Activated CD4-positive, alpha-beta T cell treated with anti-CD3 and anti-CD28 coated beads for 48 hours (primary cell): Measurements from ENCODE around the gene CTSW.

Experiments
- DNase-seq: peaks from one replicate; pipeline ENCODE4 v3.0.0-alpha.2; 2020

The CTSW gene

GRCh38 chr11:65906602-65907001 lies 27.0 kb downstream of the CTSW start:
- no peak for DNase-seq

GRCh38 chr11:65907878-65908277 lies 28.2 kb downstream of the CTSW start:
- no peak for DNase-seq

GRCh38 chr11:65911682-65912568 lies 32.3 kb downstream of the CTSW start:
- no peak for DNase-seq

DNA sequence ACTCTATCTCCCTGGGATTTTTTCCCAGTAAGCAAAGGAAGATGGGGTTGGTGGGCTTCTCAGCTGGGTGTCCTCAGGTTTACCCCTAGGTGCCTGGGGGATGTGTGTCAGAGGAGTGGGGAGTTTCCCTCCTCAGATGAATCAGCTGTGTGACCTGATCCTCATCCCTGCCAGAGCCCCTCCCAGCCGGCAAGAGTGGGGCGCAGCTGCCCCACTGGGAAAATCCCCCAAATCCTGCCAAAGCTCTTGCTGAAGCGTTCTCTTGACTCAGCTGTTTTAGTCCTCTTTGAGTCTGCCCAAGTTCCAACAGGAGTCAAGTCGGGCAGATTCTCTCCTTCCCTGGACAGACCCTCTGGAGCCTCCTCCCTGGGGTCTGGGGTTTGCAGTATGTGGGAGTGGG lies 33.2 kb downstream of the CTSW start:
- no peak for DNase-seq

DNA sequence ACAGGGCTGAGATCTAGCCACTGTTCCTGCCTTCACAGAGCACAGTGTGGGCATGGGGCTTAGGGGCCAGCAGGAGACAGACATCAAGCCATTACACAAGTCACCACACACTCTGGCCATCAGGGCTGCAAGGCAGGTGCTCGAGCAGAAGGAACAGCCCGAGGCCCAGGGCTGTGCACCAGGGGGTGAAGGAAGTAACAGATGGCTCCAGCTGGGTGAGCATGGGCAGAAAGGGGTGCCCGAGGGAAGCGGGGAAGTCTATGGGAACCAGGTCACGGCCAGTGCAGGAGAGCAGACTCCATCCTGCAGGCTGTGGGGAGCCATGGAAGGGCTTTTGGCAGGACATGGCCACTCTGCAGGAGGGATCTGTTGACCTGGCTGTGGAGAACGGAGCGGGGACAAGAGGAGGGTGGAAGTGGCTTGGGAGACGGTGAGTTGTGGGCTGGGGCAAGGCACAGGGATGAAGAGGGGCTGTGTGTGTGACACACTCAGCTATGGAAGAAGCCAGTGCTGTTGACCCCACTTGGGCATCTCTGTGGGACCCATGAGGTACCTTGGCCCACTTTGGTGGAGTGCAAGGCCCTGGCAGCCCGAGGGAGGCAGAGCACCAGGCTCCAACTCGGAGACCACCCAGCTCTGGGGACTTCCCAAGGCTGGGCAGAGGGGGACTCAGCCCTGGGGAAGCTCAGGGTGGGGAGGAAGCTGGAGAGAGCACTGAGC lies 35.6 kb downstream of the CTSW start:
- no peak for DNase-seq

GRCh38 chr11:65915821-65916251 lies 36.2 kb downstream of the CTSW start:
- no peak for DNase-seq

GRCh38 chr11:65916391-65916790 lies 36.8 kb downstream of the CTSW start:
- no peak for DNase-seq

DNA sequence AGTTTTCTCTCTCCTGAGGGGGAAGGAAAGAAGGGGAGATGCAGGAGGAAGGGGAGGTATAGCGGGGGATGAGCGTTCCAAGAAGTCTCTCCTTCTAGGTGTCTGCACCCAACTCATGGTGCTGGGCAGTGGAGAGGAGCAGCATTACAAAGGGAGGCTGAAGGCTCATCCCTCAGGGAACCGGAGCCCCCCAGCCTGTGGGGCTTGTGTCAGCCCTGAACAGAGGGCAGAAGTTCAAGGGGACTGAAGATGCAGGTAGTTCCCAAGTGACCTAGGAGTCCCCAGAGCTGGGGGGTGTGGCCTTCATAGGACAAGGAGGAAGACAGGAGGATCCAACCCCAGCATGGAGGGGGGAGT lies 37.4 kb downstream of the CTSW start:
- no peak for DNase-seq

- no peak for DNase-seq
These were observed 38.0 kb downstream of the CTSW start for GRCh38 chr11:65917434-65918210.

DNA sequence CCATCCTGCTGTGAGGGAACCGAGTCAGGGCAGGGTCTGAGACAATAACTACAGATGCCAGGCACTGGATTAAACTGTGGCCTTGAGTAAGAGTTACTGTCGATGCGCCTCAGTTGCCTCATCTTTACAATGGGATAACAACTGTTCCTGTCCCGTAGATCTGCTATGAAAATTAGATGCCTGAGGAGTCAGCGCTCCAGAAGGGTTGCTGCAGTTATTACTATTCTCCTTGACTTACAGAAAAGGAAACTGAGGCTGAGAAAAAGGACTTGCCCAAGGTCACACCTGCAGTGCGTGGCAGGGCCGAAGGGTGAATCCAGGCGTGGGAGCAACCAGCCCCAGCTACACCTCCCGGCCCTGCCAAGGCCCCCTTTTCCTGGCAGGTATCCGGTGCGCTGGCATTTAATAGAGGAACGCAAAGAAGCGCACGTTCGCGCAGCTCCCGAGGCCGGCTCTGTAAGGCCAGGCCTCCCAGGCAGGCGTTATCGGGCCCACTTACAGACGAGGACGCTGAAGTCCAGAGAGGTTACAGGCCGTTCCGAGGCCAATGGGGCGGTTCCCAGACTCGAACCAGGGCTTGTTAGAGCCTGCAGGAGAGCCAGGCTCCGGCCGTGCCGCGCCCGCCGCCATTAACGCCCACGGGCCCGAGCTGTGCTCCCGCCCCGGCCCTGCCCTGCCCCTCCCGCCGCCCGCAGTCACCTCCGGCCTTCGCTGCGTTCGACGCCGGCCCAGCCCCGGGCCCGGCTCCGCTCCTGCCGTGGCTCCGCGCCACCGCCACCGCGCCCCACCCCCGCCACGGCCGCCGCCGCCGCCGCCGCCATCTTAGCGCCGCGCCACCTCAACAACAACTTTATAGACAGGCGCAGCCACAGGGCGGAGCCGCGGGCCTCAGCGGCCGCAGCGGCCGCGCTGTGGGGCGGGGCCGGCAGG lies 38.8 kb downstream of the CTSW start, which contains the start of gene C11orf68:
TSS of gene C11orf68 (minus strand) at position 852 of the 930 bp plus-strand sequence. CDS start at position 821, 31 bp downstream.
- DNase-seq = no peak

GRCh38 chr11:65919141-65919572 lies 39.5 kb downstream of the CTSW start, which contains the start of gene DRAP1:
TSS of gene DRAP1 (plus strand) at chr11:65919426. CDS start at chr11:65919502, 76 bp downstream.
- DNase-seq = peak; percentile 99

DNA sequence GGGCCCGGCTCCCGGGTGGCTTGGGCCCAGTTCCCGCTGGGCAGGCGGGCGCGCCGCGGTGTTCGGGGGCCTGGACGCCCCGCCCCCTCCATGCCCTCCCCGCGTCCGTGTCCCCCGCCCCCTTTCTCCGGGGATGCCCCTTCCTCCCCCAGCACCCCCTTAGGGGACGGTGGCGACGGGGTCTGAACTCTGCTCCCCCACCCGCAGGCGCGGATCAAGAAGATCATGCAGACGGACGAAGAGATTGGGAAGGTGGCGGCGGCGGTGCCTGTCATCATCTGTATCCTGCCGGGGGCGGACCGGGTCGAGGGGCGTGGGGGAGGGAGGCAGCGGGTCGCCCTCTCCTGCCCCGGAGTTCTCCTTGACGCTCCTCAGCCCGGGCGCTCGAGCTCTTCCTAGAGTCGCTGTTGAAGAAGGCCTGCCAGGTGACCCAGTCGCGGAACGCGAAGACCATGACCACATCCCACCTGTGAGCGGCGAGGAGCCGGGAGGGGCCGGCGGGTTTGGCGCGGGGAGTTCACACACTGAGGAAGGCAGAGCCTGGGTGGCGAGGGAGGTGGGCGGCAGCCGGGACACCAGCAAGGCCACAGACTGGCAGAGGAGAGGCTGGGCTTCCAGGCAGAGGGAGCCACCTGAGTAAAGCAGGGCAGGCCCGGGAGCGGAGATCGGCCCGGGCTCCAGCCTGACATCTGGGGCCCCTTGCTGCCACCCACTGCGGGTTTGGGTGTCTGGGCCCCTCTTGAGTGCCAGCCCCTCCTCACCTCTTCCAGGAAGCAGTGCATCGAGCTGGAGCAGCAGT lies 40.1 kb downstream of the CTSW start:
- peak; percentile 70 for DNase-seq

DNA sequence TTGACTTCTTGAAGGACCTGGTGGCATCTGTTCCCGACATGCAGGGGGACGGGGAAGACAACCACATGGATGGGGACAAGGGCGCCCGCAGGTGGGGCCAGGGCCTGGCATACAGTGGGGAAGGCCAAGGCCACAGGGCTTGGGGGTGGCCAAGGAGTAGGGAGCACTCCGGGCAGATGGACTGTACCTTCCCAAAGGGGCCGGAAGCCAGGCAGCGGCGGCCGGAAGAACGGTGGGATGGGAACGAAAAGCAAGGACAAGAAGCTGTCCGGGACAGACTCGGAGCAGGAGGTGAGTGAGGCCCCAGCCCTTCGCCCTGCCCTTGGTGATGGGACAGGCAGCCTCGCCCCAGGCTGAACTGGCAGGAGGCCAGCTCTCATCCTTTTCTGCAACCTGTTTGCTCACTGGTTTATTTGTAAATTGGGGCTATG lies 40.8 kb downstream of the CTSW start:
- no peak for DNase-seq

DNA sequence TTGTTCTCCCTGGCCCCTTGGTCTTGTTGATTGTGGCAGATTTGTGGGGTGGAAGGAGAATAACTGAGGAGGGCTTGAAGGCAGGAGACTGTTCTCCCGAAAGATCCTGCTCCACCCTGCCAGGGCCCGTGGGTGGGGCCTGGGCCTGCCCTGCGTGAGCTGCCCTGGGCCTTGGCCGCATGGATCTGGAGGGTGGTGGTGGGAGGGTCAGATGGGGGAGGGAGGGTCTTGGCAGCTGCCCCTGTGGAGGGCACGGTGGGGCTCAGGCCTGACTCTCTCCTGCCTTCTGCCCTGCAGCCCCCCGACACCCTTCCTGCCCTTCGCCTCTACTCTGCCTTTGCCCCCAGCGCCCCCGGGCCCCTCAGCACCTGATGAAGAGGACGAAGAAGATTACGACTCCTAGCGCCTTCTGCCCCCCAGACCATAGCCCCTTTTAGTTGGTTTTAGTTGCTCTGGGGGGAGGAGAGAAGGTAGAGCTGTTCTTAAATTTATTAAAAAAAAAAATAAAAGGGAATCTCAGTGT lies 41.5 kb downstream of the CTSW start:
- no peak for DNase-seq

- DNase-seq = no peak
These were observed 42.2 kb downstream of the CTSW start for GRCh38 chr11:65921876-65922275.

- DNase-seq = no peak
These were observed 42.9 kb downstream of the CTSW start for GRCh38 chr11:65922565-65922964.

- no peak for DNase-seq
These were observed 45.8 kb downstream of the CTSW start for GRCh38 chr11:65925397-65925796.

DNA sequence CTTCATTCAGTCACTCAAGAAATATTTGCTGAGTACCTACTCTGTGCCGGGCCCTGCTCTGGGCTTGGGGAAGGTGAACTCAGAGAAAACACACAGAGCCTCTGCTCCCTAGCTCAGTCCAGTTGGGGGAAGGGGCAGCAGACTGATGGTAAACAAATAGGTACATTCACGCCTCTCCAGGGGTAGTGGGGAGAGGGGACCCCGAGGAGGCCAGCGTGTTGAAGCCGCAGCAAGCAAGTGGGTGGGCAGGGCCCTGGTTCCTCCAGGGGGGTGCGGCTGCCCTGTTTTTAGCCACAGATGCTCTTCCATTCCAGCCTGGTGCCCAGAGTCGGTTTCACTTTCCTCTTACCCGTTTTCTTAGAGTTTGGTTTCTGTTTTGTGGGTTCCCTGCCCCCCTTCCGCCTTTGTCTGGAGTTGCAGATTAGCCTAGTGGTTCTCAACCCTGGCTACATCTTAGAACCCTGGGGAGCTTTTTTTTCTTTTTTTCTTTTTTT lies 48.3 kb downstream of the CTSW start:
- DNase-seq = peak; percentile 83

DNA sequence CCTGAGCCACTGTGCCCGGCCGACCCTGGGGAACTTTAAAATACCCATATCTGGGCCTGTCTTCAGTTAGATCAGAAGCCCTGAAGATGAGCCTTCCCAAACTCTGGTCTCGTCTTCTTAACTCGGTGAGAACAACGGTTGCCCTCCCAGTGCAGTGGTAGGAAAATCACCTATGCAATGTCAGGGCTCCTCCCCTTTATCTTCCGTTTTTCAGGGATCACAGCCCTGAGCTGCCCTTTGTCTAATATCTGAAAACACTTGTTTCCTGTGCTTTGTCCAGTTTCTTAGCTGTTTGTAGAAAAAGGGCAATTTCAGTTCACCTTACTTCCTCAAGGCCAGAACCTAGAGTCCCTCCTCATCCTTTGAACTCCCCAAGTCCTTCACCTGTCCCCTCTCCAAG lies 49.0 kb downstream of the CTSW start:
- no peak for DNase-seq

DNA sequence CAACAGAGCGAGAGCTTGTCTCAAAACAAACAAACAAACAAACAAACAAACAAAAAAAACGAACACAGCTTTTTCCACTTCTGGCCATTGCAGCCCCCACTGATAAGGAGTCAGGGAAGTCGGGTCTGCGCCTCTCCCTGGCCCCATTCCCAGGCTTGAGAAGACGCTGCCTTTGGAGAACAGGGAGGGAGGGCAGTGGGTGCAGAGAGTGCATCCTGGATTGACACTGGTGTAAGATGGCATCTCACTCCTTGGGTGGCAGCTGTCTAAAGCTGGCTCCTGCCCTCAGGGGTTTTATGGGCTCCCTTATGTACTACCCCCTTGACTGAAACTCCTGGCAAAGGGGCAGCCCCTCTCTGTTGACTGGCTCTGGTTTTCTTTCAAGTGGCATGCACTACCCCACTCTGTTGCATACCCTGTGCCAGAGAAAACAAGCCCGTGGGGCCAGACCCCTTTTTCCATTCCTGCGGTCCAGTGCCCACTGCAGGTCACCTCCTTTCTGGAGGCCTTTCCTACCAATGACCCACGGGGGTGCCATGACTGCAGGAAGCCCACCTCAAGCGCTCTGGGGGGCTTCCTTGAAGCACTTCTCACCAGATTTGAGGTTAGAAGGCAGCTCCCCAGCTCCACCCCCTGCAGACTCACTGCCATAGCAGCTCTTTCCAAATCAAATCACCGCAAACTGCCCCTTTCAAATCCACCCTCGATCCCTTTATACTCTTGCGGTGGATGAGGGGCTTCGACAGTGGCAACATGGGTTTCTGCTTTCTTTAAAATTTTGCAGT lies 52.3 kb downstream of the CTSW start:
- no peak for DNase-seq
